ENCODE results near the gene LAMTOR2.

LAMTOR2 gene

GRCh38 chr1:156076609-156077429 is 22.2 kb downstream of the LAMTOR2 start:
- DNase-seq, result peak in 1 of 5 experiments; percentile 38

GRCh38 chr1:156077430-156077760 is 22.8 kb downstream of the LAMTOR2 start:
- DNase-seq, result no peak

- no peak for DNase-seq
Observed at GRCh38 chr1:156078728-156079127, 24.1 kb downstream of the LAMTOR2 start.

GRCh38 chr1:156079762-156080161 is 25.2 kb downstream of the LAMTOR2 start:
- DNase-seq, result no peak

- DNase-seq, result no peak
Observed at GRCh38 chr1:156080241-156080862, 25.8 kb downstream of the LAMTOR2 start.

GRCh38 chr1:156080863-156081179 is 26.2 kb downstream of the LAMTOR2 start:
- DNase-seq, result no peak

GRCh38 chr1:156081180-156081916 is 26.8 kb downstream of the LAMTOR2 start:
- DNase-seq, result no peak

- no peak for DNase-seq
Observed at GRCh38 chr1:156081917-156082308, 27.3 kb downstream of the LAMTOR2 start.

- DNase-seq, result peak; percentile 38 to 53 (median 44)
Observed at GRCh38 chr1:156082309-156083091, 27.9 kb downstream of the LAMTOR2 start, which contains the start of gene MEX3A. Gene MEX3A, minus strand, starts transcription at chr1:156082465. Its CDS starts 467 bp downstream, at chr1:156081998.

- DNase-seq, result no peak
Observed at GRCh38 chr1:156083800-156084790, 29.5 kb downstream of the LAMTOR2 start.

GRCh38 chr1:156086256-156086662 is 31.7 kb downstream of the LAMTOR2 start:
- no peak for DNase-seq

- DNase-seq, result no peak
Observed at GRCh38 chr1:156089704-156090103, 35.1 kb downstream of the LAMTOR2 start.

GRCh38 chr1:156090138-156090839 is 35.7 kb downstream of the LAMTOR2 start:
- DNase-seq, result no peak

- peak; percentile 68 to 85 (median 84) for DNase-seq
Observed at GRCh38 chr1:156090840-156091188, 36.2 kb downstream of the LAMTOR2 start.

- DNase-seq, result no peak
Observed at GRCh38 chr1:156091610-156092009, 37.0 kb downstream of the LAMTOR2 start.

- no peak for DNase-seq
Observed at GRCh38 chr1:156095906-156096508, 41.4 kb downstream of the LAMTOR2 start.

GRCh38 chr1:156096640-156097391 is 42.2 kb downstream of the LAMTOR2 start:
- peak; percentile 70 to 94 (median 85) for DNase-seq

- DNase-seq, result peak in 2 of 5 experiments; percentile 47 to 50
Observed at GRCh38 chr1:156097499-156098178, 43.1 kb downstream of the LAMTOR2 start.

- no peak for DNase-seq
Observed at GRCh38 chr1:156098784-156099183, 44.2 kb downstream of the LAMTOR2 start.
